GM19328 (cell line): ENCODE measurements around the gene IFI30.
"Not testable (repeated sequence)": the region's sequence is repeated elsewhere in the genome, so short reads cannot be mapped to it uniquely, and the experiment has no call there.

Experiments
- ATAC-seq: cut with Tn5 transposase; IDR thresholded peaks from one replicate; pipeline ENCODE4 v1.9.1; 2021; ENCODE audit warnings: mild to moderate bottlenecking, moderate library complexity; ENCODE audit not compliant: unreplicated experiment

The IFI30 gene

GRCh38 chr19:18152442-18152816, 21.2 kb upstream of the IFI30 start:
- ATAC-seq: peak; percentile 41

- ATAC-seq: peak; percentile 71
These were observed 20.6 kb upstream of the IFI30 start, which contains the start of gene PIK3R2 for GRCh38 chr19:18152817-18153555. PIK3R2 (plus strand) TSS chr19:18153163; CDS start chr19:18155880, 2,717 bp downstream.

- ATAC-seq: peak; percentile 1
These were observed 20.0 kb upstream of the IFI30 start for GRCh38 chr19:18153556-18154134.

- ATAC-seq: no peak
These were observed 18.2 kb upstream of the IFI30 start for GRCh38 chr19:18155095-18156087.

DNA sequence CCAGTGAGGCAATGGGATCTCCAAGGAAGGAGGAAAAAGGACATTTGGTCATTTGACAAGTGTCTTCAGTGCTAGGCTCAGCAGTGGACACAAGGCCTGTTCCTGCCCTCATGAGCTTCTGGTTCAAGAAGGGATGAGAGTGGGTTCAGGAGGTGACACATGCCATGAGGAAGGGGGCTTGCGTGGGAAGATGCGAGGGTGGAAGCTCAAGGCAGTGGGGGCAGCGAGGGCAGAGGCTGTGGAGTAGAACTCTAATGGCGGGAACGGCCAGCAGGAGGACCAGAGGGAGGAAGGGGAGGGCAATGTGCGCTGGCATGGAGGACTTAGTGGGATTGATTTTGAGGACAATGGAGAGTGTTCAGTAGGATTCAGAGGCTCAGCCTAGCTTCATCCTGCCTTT, 17.3 kb upstream of the IFI30 start:
- no peak for ATAC-seq

GRCh38 chr19:18156841-18157464, 16.7 kb upstream of the IFI30 start:
- no peak for ATAC-seq

DNA sequence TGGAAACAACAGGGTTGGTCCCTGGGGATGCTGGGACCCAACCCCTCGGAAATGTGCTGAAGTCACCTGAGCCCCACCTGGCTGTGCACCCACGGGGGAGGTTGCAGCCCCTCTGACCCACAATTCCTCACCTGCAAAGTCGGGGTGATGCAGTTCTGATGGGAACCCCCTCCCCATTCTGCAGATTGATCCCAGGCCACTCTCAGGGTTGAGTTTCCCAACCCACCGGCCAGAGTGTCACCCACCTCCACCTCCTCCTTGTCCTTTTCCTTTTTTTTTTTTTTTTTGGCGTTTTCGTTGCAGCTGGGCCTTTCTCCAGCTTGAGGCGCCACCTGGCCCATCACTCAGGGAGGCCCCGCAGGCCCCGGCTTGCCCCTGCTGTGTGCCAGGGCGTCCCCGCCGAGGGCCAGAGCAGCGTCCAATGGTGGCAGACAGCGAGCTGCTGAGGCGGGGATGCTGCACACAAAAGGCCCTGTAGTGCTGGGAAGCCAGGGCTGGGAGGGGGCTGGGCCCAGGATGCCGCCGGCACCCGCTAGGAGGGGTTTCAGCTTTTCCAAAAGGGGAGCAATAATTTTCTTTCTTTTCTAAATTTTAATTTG, 16.0 kb upstream of the IFI30 start:
- ATAC-seq: no peak

GRCh38 chr19:18158467-18158866, 15.1 kb upstream of the IFI30 start:
- no peak for ATAC-seq

DNA sequence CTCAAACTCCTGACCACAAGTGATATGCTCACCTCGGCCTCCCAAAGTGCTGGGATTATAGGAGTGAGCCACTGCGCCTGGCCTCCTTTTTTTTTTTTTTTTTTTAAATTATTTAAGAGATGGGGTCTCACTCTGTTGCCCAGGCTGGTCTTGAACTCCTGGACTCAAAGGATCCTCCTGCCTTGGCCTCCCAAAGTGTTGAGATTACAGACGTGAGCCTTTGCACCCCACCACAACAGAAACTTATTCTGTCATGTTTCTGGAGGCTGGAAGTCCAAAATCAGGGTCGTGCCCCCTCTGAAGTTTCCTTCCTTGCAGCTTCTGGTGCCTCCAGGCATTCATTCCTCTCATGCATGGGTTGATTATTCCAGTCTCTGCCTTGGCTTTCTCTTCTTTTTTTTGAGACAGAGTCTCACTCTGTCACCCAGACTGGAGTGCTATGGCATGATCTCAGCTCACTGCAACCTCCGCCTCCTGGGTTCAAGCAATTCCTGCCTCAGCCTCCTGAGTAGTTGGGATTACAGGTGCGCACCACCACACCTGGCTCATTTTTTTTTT, 14.5 kb upstream of the IFI30 start:
- not testable (repeated sequence) for ATAC-seq

DNA sequence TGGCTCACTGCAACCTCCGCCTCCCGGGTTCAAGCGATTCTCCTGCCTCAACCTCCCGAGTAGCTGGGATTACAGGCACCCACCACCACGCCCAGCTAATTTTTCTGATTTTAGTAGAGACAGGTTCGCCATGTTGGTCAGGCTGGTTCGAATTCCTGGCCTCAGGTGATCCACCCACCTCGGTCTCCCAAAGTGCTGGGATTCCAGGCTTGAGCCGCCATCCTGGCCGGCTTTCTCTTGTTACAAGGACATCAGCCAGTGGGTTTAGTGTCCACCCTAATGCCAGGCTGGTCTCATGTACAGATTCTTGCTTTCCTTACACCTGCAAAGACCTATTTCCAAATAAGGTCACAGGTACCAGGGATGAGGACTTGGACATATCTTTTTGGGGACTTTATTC, 13.8 kb upstream of the IFI30 start:
- no peak for ATAC-seq

GRCh38 chr19:18160493-18160970, 13.1 kb upstream of the IFI30 start:
- no peak for ATAC-seq

DNA sequence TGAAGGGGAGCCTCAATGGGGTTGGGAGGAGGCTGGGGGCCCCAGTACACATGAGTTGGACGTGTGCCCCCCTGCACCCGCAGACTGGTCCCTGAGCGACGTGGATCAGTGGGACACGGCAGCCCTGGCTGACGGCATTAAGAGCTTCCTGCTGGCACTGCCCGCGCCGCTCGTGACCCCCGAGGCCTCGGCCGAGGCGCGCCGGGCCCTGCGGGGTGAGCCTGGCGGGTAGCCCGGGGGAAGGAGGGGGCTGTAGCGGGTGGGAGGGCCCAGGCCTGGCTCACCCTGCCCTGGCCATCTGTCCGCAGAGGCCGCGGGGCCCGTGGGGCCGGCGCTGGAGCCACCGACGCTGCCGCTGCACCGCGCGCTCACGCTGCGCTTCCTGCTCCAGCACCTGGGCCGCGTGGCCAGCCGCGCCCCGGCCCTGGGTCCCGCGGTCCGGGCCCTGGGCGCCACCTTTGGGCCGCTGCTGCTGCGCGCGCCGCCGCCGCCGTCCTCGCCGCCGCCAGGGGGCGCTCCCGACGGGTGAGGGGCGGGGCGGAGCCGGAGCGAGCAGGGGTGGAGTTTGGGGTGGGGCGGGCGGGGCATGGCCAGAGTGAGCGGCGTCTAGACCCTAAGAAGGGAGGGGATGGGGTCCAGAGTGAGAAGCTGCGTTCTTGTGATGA, 12.5 kb upstream of the IFI30 start:
- peak; percentile 68 for ATAC-seq

- ATAC-seq: no peak
These were observed 12.0 kb upstream of the IFI30 start for GRCh38 chr19:18161636-18162002.

DNA sequence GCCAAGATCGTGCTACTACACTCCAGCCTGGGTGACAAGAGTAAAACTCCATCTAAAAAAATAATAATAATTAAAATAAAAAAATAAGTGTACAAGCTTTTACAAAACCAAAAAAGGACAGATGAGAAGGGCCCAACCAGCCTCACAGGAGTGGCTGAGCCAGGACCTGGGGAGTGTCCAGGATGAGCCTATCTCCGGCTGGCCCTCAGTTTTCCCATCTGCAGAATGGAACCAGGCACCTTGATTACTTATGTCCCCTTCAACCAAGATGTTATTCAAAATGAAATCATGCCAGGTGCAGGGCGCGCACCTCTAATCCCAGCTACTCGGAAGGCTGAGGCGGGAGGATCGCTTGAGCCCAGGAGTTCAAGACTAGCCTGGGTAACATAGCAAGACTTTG, 9.5 kb upstream of the IFI30 start:
- no peak for ATAC-seq

- ATAC-seq: no peak
These were observed 7.6 kb upstream of the IFI30 start for GRCh38 chr19:18165794-18166544.

DNA sequence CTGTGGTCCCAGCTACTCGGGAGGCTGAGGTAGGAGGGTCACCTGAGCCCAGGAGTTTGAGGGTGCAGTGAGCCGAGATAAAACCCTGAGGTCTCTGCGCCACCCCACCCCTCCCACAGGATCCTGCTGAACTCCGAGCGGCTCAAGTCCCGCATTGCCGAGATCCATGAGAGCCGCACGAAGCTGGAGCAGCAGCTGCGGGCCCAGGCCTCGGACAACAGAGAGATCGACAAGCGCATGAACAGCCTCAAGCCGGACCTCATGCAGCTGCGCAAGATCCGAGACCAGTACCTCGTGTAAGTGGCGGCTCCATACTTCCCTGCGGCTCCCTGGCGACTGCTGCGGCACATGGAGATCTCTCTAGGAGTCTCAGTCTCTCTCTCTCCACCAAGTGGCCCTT, 6.6 kb upstream of the IFI30 start:
- no peak for ATAC-seq

GRCh38 chr19:18167975-18168645, 5.5 kb upstream of the IFI30 start:
- ATAC-seq: no peak

DNA sequence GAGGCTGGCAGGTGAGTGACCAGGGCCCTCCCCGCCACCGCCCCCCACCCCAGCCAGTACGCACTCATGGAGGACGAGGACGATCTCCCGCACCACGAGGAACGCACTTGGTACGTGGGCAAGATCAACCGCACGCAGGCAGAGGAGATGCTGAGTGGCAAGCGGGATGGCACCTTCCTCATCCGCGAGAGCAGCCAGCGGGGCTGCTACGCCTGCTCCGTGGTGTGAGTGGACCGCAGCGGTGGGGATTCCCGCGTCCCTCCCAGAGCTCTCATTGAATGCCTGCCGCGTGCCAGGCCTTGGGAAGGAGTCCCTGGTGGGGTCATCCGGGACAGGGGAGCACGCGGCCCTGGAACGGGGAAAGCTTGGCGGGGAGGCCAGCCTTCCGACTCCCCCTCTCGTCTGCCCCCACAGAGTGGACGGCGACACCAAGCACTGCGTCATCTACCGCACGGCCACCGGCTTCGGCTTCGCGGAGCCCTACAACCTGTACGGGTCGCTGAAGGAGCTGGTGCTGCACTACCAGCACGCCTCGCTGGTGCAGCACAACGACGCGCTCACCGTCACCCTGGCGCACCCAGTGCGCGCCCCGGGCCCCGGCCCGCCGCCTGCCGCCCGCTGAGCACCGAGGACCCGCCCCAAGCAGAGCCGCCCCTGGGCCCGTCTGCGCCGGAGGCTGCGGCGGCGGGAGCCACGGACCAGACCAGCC, 4.8 kb upstream of the IFI30 start:
- ATAC-seq: no peak
